ENCODE results near the gene GOLGB1.

The GOLGB1 gene

GRCh38 chr3:121663171-121663847 lies 86.2 kb downstream of the GOLGB1 start:
- ChIA-PET POLR2A (no interaction called here), CTCF (no interaction called here)
- peaks cover 4 to 65% of the 10 kb centered on the region in 2 experiments; a peak in 2 of 3 replicates for H3K36me3 ChIP-seq (ENCODE audit: control insufficient read depth in 2 of 2, insufficient read depth in 1 of 2, low read length in 2 of 2)
- H3K27ac ChIP-seq (ENCODE audit: extremely low read depth, low read depth, low read length), result no peak overlapping the region
- no peak for TF ChIP-seq HIC1 (tag by site-specific recombination; IDR thresholded peaks at IDR 0.05)
- no peak for TF ChIP-seq KLF1 (tag by site-specific recombination; IDR thresholded peaks at IDR 0.05)
- no peak for TF ChIP-seq SP2 (tag by site-specific recombination; IDR thresholded peaks at IDR 0.05)
- no peak for TF ChIP-seq ZNF211 (tag by site-specific recombination; IDR thresholded peaks at IDR 0.05; ENCODE audit: low read depth)
- no peak for TF ChIP-seq HOXD13 (CRISPR knock-in tag; IDR thresholded peaks at IDR 0.05; ENCODE audit: borderline replicate concordance)
- TF ChIP-seq ZNF48 (tag by site-specific recombination; IDR thresholded peaks at IDR 0.05), result no peak
- TF ChIP-seq ZNF2 (tag by site-specific recombination; IDR thresholded peaks at IDR 0.05), result no peak
- no peak for TF ChIP-seq ZNF513 (tag by site-specific recombination; IDR thresholded peaks at IDR 0.05)
- TF ChIP-seq ZNF362 (tag by site-specific recombination; IDR thresholded peaks at IDR 0.05), result no peak
- H3K9me3 ChIP-seq (ENCODE audit: control insufficient read depth, insufficient read depth, low read depth, low read length), result no peaks in the 10 kb centered on the region
- no peak overlapping the region for H3K4me3 ChIP-seq (ENCODE audit: low read depth, low read length)
- no peaks in the 10 kb centered on the region for H3K4me1 ChIP-seq (ENCODE audit: control insufficient read depth, insufficient read depth, low read length)

GRCh38 chr3:121662742-121663141 lies 86.8 kb downstream of the GOLGB1 start:
- H3K9me3 ChIP-seq (ENCODE audit: control insufficient read depth, insufficient read depth, low read depth, low read length), result no peaks in the 10 kb centered on the region
- no peak overlapping the region for H3K4me3 ChIP-seq (ENCODE audit: low read depth, low read length)
- ChIA-PET CTCF (no interaction called here), POLR2A (interaction anchor here (0.6 kb wide), 1 partner anchor 758 kb away, joined by 6 read pairs; no protein-coding TSS in a partner anchor)
- peaks cover 4 to 60% of the 10 kb centered on the region in 2 experiments; a peak in 2 of 3 replicates for H3K36me3 ChIP-seq (ENCODE audit: control insufficient read depth in 2 of 2, insufficient read depth in 1 of 2, low read length in 2 of 2)
- no peak for TF ChIP-seq ZNF423 (tag by site-specific recombination; IDR thresholded peaks at IDR 0.05)
- no peak for TF ChIP-seq ZSCAN16 (tag by site-specific recombination; IDR thresholded peaks at IDR 0.05)
- no peak for TF ChIP-seq ZBTB20 (tag by site-specific recombination; IDR thresholded peaks at IDR 0.05)
- no peak for TF ChIP-seq SCRT1 (tag by site-specific recombination; IDR thresholded peaks at IDR 0.05; ENCODE audit: borderline replicate concordance)
- TF ChIP-seq ZNF394 (tag by site-specific recombination; IDR thresholded peaks at IDR 0.05; ENCODE audit: borderline replicate concordance), result no peak
- TF ChIP-seq ZSCAN23 (tag by site-specific recombination; IDR thresholded peaks at IDR 0.05), result no peak
- no peak for TF ChIP-seq OSR2 (tag by site-specific recombination; IDR thresholded peaks at IDR 0.05)
- no peak for TF ChIP-seq ZNF529 (tag by site-specific recombination; IDR thresholded peaks at IDR 0.05; ENCODE audit: insufficient replicate concordance)
- H3K4me1 ChIP-seq (ENCODE audit: control insufficient read depth, insufficient read depth, low read length), result no peaks in the 10 kb centered on the region
- H3K27ac ChIP-seq (ENCODE audit: extremely low read depth, low read depth, low read length), result no peak overlapping the region

GRCh38 chr3:121661376-121661775 lies 88.2 kb downstream of the GOLGB1 start:
- no peaks in the 10 kb centered on the region for H3K9me3 ChIP-seq (ENCODE audit: control insufficient read depth, insufficient read depth, low read depth, low read length)
- H3K36me3 ChIP-seq (ENCODE audit: control insufficient read depth in 2 of 2, insufficient read depth in 1 of 2, low read length in 2 of 2), result peaks cover 0 to 46% of the 10 kb centered on the region in 2 experiments; a peak in 2 of 3 replicates
- no peak overlapping the region for H3K27ac ChIP-seq (ENCODE audit: extremely low read depth, low read depth, low read length)
- no peaks in the 10 kb centered on the region for H3K4me1 ChIP-seq (ENCODE audit: control insufficient read depth, insufficient read depth, low read length)
- POLR2A ChIA-PET, result no interaction called here
- no peak overlapping the region for H3K4me3 ChIP-seq (ENCODE audit: low read depth, low read length)
- CTCF ChIA-PET, result interaction anchor here (0.6 to 0.7 kb wide), 2 partner anchors 9 to 66 kb away, joined by 3 read pairs; no protein-coding TSS in a partner anchor
- no peak for TF ChIP-seq ZNF629 (tag by site-specific recombination; IDR thresholded peaks at IDR 0.05)
- TF ChIP-seq KLF17 (tag by site-specific recombination; IDR thresholded peaks at IDR 0.05), result no peak
- TF ChIP-seq ZNF791 (tag by site-specific recombination; IDR thresholded peaks at IDR 0.05), result no peak
- no peak for TF ChIP-seq ZNF529 (tag by site-specific recombination; IDR thresholded peaks at IDR 0.05; ENCODE audit: insufficient replicate concordance)
- TF ChIP-seq ZNF639 (tag by site-specific recombination; IDR thresholded peaks at IDR 0.05), result no peak
- no peak for TF ChIP-seq ZNF785 (tag by site-specific recombination; IDR thresholded peaks at IDR 0.05)
- no peak for TF ChIP-seq ATF2 (tag by site-specific recombination; IDR thresholded peaks at IDR 0.05; ENCODE audit: low read depth)

Measured in HEK293 (cell line).